NCI-H1436 treated with DMSO at 0.1 percent for 48 hours (cell line): Measurements from ENCODE around the gene NOL9.

Experiments
- DNase-seq: peaks from one replicate; lab custom pipeline; 2025; lab: John Stamatoyannopoulos, UW

NOL9 gene

GRCh38 chr1:6521536-6521935, 32.8 kb downstream of the NOL9 start:
- DNase-seq: no peak

GRCh38 chr1:6519935-6520671, 34.2 kb downstream of the NOL9 start:
- no peak for DNase-seq

- DNase-seq: no peak
These were observed 34.8 kb downstream of the NOL9 start for GRCh38 chr1:6519491-6519934.

DNA sequence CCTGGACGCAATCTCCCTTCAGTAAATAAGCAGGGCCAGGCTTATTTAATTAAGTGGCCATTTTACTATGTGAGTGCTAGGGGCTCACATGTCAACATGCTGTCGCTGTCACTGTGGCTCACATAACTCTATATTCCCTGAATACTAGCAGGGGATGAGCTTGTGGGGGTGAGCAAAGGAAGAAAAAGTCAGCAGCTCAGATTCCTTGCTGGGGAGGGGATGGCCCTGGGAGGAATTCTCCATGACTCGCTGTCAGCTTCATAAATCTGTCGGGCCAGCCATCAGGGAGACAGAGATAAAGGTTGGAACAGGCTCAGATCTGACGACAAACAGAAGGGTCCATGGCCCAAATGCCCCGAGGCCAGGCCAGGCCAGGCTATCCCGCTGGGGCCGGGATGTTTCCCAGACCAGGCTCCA, 36.9 kb downstream of the NOL9 start:
- no peak for DNase-seq

- no peak for DNase-seq
These were observed 38.5 kb downstream of the NOL9 start for GRCh38 chr1:6515771-6516170.

- no peak for DNase-seq
These were observed 41.0 kb downstream of the NOL9 start for GRCh38 chr1:6513320-6513801.

DNA sequence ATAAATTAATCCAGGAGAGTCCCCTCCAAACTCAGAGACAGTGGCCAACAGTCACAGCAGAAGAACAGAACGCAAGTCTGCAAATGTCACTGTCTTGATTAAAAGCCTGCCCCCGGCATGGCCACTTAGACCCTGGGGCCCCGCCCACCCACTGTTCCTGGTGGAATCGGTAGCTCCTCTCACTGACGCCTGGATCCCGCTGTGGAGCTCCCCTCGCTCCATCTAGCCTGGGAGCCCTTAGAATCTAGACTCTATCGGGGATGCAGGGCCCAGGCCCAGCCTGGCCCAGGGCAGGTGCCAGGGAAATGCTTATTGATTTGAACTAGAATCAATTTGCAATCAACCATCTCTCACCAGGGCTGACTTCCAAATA, 41.4 kb downstream of the NOL9 start:
- DNase-seq: no peak

DNA sequence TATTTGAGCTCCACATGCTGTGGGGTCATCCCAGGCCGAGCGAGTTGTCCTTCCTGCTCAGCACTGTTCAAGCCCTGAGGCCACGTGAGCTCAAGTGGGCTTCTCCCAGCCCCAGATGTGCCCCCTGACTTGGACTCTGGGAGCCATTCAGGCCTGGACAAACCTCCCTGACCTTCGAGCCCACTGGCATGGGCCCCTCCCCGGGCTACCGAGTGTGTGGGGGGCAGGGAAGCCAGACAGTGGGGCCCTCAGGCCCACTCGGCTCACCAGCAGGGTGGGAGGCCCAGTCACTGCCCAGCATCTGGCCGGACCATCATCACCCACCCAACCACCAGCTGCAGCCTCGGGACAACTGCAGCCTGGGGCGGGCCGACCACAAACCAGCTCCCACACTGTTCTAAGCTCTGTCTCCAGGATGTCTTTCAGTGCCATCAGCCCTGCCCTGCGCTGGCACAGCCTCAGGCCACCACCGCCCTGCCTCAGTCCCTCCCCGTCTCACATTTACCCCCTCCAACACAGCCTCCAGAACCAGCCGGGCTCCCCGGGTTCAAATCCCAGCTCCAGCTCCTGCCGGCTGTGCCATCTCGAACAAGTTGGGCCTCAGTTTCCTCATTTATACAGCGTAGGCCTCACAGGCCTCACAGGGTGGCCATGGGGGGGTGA, 41.9 kb downstream of the NOL9 start:
- DNase-seq: no peak

GRCh38 chr1:6511561-6512244, 42.6 kb downstream of the NOL9 start:
- DNase-seq: no peak

DNA sequence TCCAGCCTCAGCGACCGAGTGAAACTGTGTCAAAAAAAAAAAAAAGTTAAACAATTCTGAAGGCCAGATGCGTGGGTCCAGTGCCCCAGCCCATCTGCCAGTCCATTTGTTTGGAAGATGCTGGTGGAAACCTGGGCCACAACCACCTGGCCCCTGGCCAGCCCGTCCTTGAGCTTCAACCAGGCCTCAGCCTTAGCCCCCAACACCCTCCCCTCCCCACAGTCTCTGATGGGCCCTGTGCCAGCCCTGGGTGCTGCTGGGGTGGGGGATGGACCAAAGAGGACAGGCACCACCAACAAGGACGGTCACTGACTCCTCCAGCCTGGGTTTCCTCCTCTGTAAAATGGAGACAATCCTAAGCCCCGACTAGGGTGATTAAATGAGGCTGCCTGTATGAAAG, 43.3 kb downstream of the NOL9 start:
- no peak for DNase-seq

- no peak for DNase-seq
These were observed 43.8 kb downstream of the NOL9 start for GRCh38 chr1:6510493-6510892.

DNA sequence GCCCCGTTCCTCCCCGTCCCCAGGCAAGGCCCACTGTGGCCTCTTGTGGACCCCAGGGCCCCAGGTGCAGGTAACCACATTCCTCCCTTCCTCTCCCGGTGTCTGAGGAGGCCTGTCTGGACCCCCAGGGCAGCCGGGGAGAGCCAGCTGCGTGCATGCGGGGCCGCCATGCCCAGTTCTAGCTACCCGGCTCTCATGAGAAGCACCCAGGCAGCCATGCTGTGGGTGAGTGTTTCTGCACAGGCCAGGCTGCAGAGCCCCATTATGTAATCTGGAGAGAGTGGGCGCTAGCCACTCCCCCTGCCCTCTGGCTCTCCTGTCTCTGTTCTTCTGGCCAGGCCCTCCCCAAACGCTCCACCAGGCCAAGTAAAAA, 44.4 kb downstream of the NOL9 start:
- no peak for DNase-seq

DNA sequence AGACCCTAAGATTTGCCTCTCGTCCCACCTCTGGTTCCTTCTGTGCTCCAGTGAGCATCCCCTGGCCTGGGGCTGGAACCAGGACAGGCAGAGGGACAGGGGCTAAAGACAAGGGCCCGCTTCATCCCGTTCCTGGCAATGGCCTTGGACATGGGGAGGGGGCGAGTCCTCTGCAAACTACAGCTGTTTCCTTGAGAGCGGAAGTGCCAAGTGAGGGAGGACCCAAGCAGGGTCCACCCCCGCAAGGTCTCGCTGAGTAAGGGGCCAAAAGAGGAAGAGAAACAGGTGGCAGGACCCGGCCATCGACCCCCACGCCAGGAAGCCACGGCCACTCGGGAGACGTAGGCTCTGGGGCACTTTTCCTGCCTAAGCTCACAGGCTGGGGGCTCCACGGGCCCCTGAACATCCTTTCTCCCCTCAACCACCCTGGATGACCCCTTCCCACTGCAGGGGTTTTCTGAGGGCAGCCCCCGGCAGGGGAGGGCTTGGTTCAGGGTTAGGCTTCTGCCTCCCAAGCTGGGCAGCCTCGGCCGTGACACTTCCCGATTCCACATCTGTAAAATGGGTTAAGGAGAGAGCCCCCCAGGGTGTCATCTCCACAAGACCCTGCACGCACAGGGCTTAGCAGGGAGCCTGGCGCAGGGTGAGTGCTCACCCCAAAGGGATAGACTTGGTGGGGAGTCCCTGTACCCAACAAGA, 44.9 kb downstream of the NOL9 start:
- no peak for DNase-seq

DNA sequence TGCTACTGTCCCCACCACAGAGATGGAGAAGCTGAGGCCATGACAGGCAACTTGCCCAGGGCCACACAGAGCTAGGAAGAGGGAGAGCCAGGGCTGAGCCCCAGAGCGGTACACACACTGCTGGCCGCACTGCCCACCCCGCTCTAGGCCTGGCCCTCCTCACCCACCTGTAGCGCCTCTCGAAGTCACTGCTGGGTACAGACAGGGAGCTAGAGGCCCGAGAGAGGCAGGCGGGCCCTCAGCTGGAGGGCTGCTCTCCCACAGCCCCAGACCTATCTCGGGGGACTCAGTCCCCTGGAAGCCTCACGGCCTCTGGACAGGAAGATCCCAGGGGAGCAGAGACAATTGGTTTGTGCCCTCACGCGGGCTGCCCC, 45.5 kb downstream of the NOL9 start:
- no peak for DNase-seq

DNA sequence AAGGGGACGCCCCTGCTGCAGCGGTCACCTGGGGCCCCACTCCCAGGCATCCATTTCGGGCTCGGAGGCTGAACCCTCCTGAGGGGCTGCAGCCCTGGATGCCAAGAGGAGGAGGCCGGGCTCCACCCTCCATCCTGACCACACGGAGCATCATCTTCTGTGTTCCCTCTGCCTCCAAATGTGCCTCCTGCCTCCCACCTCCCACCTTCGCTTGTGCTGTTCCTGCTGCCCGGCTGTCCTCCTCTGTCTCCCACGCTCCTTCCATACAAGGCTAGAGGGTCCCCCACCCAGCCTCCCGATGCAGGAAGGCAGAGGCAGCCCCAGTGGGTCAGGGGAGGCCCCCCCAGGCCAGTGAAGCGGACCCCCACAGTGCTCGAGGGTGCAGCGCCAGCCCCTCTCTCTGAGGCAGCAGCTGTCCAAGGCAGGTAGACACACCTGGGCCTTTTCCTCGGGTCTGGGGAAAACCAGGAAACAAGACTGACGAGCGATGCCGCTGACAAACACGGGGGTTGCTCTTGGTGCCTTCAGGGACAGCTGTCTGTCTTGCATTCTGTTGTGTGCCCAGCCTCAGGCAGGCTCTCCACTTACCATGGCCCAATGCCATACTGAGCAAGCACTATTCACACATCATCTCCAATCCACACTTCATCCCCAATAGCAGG, 46.0 kb downstream of the NOL9 start:
- no peak for DNase-seq

DNA sequence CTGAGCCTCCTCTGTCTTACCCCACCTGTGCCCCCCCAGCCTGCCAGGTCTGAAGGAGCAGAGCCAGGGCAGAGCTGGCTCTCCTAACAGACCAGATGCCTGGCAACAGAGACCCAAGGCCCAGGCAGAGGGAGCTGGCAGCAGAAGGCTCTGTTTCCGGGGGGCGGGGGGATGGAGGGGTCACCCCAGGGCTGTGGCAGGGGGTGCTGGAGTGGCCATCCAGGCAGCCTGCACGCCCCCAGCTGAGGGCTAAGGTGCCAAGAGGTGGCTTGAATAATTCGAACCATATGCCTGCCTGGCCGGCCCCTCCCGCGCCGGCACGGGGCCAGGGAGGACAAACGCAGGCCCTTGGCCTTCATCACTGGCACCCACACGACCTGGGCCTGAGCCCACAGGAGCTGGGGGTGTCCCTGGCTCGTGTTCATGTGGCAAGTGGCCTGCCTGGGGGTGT, 46.8 kb downstream of the NOL9 start:
- DNase-seq: no peak

DNA sequence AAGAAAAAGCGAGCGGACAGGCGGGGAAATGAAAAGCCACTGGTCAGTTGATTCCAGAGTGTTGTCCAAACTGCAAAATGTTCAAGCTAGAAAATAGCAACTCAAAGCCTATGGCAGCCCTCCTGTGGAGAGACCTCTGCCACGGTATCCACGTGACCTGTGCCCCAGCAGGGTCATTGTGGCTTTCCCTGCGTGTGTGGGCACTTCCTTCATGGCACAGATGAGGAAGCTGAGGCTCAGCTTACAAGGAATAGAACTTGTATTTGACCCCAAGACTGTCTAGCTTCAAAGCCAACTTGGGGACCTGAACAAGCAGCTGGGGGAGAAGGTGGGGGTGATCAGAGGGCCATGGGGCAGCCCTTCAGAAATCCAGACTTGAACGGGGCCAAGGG, 47.3 kb downstream of the NOL9 start:
- DNase-seq: no peak

DNA sequence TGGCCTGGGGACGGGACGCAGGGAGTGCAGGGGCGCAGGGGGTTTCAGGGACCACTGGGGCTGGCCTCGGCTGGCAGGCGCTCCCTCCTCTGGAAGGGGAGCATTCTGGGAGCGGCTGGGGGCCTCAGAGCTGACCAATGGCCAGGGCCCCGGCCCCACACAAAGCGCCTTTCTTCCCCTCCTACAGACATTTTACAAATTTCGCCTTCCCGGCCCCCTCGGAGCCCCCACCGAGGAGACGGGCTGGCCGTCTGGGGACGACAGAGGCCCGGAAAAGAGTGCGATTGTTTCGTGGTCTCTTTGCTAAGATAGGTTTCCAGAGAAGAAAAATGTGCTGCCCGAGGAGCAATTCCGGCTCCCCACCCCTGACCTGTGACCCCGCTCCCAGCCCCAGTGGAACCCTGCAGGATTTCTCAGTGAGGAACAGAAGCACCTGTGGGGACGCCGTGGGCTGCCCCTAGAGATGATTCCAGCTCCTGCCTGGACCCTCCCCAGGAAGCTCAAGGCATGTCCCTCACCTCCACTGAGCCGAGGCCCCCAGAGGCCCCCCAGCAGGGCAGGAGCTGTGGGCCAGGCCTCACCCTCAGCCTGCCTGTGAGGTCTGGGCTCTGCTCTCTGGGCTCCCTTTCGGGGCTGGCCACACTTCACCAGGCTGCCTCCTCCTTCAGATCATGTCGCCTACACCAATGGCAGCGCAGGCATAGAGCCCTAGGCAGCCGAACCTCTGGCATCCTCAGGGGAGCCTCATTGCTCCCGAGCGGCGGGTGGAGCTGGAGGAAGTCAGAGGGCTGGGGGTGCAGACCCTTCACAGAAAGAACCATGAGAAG, 47.9 kb downstream of the NOL9 start:
- DNase-seq: no peak

GRCh38 chr1:6505367-6506209, 48.7 kb downstream of the NOL9 start:
- DNase-seq: no peak

- no peak for DNase-seq
These were observed 49.4 kb downstream of the NOL9 start for GRCh38 chr1:6504887-6505286.
